ENCODE measurements around the gene PRKCSH. TPM values are rescaled to one million over a fixed set of nuclear protein-coding genes. Genes with fewer than 3 reads are reported as not detected.
"Not testable (repeated sequence)": the region's sequence is repeated elsewhere in the genome, so short reads cannot be mapped to it uniquely, and the experiment has no call there.

PRKCSH gene
- total RNA-seq, 1 experiment from 2014 or later = 410 TPM

DNA sequence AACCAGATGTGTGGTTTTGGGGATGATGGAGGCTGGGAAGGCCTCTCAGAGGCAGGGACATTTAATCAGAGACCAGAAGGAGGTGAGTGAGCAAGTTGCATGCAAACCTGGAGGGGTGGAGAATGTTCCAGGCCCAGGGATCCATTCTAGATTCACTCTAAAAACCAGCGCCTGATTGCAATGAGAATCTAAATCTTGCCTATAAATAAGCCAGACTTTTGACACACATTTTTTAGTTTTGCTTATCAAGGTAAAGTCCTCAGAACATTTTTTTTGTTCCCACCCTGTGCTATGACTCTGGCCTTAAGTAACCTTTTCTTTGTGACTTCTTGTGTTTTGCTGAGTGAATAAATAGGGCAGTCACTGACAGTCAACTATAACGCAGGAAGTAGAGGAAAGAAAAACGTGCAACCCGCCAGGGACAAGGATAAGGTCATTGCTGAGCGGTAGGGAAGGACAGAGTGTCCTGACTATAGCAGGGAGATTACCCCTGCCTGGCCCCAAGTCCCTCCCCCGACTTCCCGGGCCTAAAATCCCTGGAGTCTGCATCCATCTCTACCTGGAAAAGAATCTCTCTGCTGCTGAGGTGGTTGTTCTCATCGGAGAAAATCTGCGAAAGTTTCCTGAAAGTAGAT is 30.7 kb upstream of the PRKCSH start:
- no peaks in the 10 kb centered on the region for H3K9me2 ChIP-seq (ENCODE audit: insufficient read depth)
- BruUV-seq (replicated peaks) = no TSS peak
- peaks cover 22% of the 10 kb centered on the region for H3F3A ChIP-seq (ENCODE audit: insufficient read depth, low read depth)
- DNase-seq = no peak
- ChIA-PET CTCF (no interaction called here), POLR2A (ENCODE audit: unreplicated experiment) (no interaction called here)
- H3K36me3 ChIP-seq (ENCODE audit: low read depth) = peaks cover 13% of the 10 kb centered on the region
- H3K27ac ChIP-seq = no peak overlapping the region
- H3K4me1 ChIP-seq (replicated peaks; ENCODE audit: insufficient read depth) = no peaks in the 10 kb centered on the region
- H3K9me3 ChIP-seq (ENCODE audit: insufficient read depth, low read depth) = no peaks in the 10 kb centered on the region
- H2AFZ ChIP-seq = no peak overlapping the region
- TF ChIP-seq, protein P1, sequence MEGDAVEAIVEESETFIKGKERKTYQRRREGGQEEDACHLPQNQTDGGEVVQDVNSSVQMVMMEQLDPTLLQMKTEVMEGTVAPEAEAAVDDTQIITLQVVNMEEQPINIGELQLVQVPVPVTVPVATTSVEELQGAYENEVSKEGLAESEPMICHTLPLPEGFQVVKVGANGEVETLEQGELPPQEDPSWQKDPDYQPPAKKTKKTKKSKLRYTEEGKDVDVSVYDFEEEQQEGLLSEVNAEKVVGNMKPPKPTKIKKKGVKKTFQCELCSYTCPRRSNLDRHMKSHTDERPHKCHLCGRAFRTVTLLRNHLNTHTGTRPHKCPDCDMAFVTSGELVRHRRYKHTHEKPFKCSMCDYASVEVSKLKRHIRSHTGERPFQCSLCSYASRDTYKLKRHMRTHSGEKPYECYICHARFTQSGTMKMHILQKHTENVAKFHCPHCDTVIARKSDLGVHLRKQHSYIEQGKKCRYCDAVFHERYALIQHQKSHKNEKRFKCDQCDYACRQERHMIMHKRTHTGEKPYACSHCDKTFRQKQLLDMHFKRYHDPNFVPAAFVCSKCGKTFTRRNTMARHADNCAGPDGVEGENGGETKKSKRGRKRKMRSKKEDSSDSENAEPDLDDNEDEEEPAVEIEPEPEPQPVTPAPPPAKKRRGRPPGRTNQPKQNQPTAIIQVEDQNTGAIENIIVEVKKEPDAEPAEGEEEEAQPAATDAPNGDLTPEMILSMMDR (conservative IDR thresholded peaks at IDR 0.05) = no peak
- no peak for TF ChIP-seq EZH2 (IDR thresholded peaks at IDR 0.05; ENCODE audit: low read depth)
- H3K4me2 ChIP-seq = no peak overlapping the region
- no peaks in the 10 kb centered on the region for H4K20me1 ChIP-seq (ENCODE audit: insufficient read depth)
- H3K4me3 ChIP-seq = no peak overlapping the region
- no peaks in the 10 kb centered on the region for H3K27me3 ChIP-seq (ENCODE audit: insufficient read depth, low read depth)
- H3K79me2 ChIP-seq (ENCODE audit: low read depth) = no peaks in the 10 kb centered on the region
- intact Hi-C loops (cut with micrococcal nuclease; ENCODE audit: unreplicated experiment) = no loop called here

GRCh38 chr19:11405846-11406643 is 29.4 kb upstream of the PRKCSH start:
- H3F3A ChIP-seq (ENCODE audit: insufficient read depth, low read depth) = peaks cover 26% of the 10 kb centered on the region
- no peaks in the 10 kb centered on the region for H3K4me1 ChIP-seq (replicated peaks; ENCODE audit: insufficient read depth)
- TF ChIP-seq EZH2 (IDR thresholded peaks at IDR 0.05; ENCODE audit: low read depth) = no peak
- TF ChIP-seq, protein P1 (conservative IDR thresholded peaks at IDR 0.05) = no peak
- H3K36me3 ChIP-seq (ENCODE audit: low read depth) = peaks cover 13% of the 10 kb centered on the region
- DNase-seq = no peak
- POLR2A ChIA-PET (ENCODE audit: unreplicated experiment) = interaction anchor here (0.6 kb wide), 1 partner anchor 12 kb away, joined by 6 read pairs; no protein-coding TSS in a partner anchor
- no peaks in the 10 kb centered on the region for H3K79me2 ChIP-seq (ENCODE audit: low read depth)
- CTCF ChIA-PET = interaction anchor here (0.6 to 0.7 kb wide), 3 partner anchors 20 to 62 kb away, joined by 3 to 10 read pairs (median 3); no protein-coding TSS in a partner anchor
- intact Hi-C loops (cut with micrococcal nuclease; ENCODE audit: unreplicated experiment) = no loop called here
- no peaks in the 10 kb centered on the region for H3K9me3 ChIP-seq (ENCODE audit: insufficient read depth, low read depth)
- H3K4me2 ChIP-seq = no peak overlapping the region
- BruUV-seq (replicated peaks) = no TSS peak
- H4K20me1 ChIP-seq (ENCODE audit: insufficient read depth) = no peaks in the 10 kb centered on the region
- H3K27me3 ChIP-seq (ENCODE audit: insufficient read depth, low read depth) = no peaks in the 10 kb centered on the region
- H3K4me3 ChIP-seq = no peak overlapping the region
- no peaks in the 10 kb centered on the region for H3K9me2 ChIP-seq (ENCODE audit: insufficient read depth)
- no peak overlapping the region for H3K27ac ChIP-seq
- H2AFZ ChIP-seq = no peak overlapping the region

- POLR2A ChIA-PET (ENCODE audit: unreplicated experiment) = interaction anchor here (0.6 kb wide), 1 partner anchor 11 kb away, joined by 6 read pairs; no protein-coding TSS in a partner anchor
- H3K79me2 ChIP-seq (ENCODE audit: low read depth); intact Hi-C loops (cut with micrococcal nuclease; ENCODE audit: unreplicated experiment); H3K4me1 ChIP-seq (replicated peaks; ENCODE audit: insufficient read depth); H3K27ac ChIP-seq; DNase-seq; H4K20me1 ChIP-seq (ENCODE audit: insufficient read depth); H3K4me3 ChIP-seq; H2AFZ ChIP-seq; H3K27me3 ChIP-seq (ENCODE audit: insufficient read depth, low read depth); H3K4me2 ChIP-seq; H3K9me2 ChIP-seq (ENCODE audit: insufficient read depth); BruUV-seq (replicated peaks); CTCF ChIA-PET; H3K9me3 ChIP-seq (ENCODE audit: insufficient read depth, low read depth): not testable (repeated sequence)
- peaks cover 13% of the 10 kb centered on the region for H3K36me3 ChIP-seq (ENCODE audit: low read depth)
- H3F3A ChIP-seq (ENCODE audit: insufficient read depth, low read depth) = peaks cover 27% of the 10 kb centered on the region; the same call in 1 of the 2 replicates
Measured at GRCh38 chr19:11406703-11407236, 28.7 kb upstream of the PRKCSH start.

All from PC-9 (cell line).